ENCODE measurements around the gene LAMA3.

The LAMA3 gene

DNA sequence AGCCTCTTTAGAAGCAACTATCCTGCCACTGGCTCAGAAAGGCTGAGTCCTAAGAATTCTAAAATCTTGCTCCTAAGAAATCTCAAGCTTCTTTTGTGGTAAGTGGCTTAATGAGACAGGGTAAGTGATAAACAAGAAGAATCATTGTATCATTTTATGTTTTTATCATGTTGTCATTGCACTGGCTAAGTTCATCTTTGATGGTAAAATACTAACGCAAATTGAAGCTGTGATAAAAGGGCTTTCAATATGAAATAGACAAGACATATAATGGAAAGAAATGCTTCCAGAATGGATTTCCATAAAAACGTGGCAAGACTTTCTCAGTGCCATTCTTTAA lies 303.7 kb downstream of the LAMA3 start:
- DNase-seq (ENCODE audit: insufficient read length, low spot score): no peak
- no peak for TF ChIP-seq TAF1 (IDR thresholded peaks at IDR 0.05; ENCODE audit: low read depth, low read length)
- no peak for TF ChIP-seq SPI1 (IDR thresholded peaks at IDR 0.05; ENCODE audit: low read depth, low read length)
- no peak for TF ChIP-seq PAX5 (IDR thresholded peaks at IDR 0.05; ENCODE audit: insufficient read depth, low read length, severe bottlenecking)
- TF ChIP-seq POLR2AphosphoS5 (IDR thresholded peaks at IDR 0.05; ENCODE audit: low read depth, low read length): no peak
- TF ChIP-seq POLR2A (IDR thresholded peaks at IDR 0.05; ENCODE audit: low read depth, low read length): no peak; the same call in 1 of the 2 replicates
- TF ChIP-seq POU2F2 (IDR thresholded peaks at IDR 0.05; ENCODE audit: low read depth, low read length): no peak
- FAIRE-seq: peak; percentile 5

GRCh38 chr18:23994361-23994902 lies 305.2 kb downstream of the LAMA3 start:
- no peak for DNase-seq (ENCODE audit: insufficient read length, low spot score)

DNA sequence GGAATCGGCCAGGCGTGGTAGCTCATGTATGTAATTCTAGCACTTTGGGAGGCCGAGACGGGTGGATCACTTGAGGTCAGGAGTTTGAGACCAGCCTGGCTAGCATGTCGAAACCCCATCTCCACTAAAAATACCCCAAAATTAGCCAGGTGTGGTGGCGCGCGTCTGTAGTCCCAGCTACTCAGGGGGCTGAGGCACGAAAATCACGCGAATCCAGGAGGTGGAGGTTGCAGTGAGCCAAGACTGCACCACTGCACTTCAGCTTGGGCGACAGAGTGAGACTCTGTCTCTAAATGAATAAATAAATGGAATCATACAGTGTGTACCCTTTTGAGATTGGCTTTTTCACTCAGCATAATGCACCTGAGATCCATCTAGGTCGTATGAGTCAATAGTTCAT lies 305.9 kb downstream of the LAMA3 start:
- peak; percentile 52; the same call in 1 of the 2 replicates for TF ChIP-seq POU2F2 (IDR thresholded peaks at IDR 0.05; ENCODE audit: low read depth, low read length)
- no peak for TF ChIP-seq POLR2A (IDR thresholded peaks at IDR 0.05; ENCODE audit: low read depth, low read length)
- peak; percentile 69 for TF ChIP-seq PAX5 (IDR thresholded peaks at IDR 0.05; ENCODE audit: insufficient read depth, low read length, severe bottlenecking)
- FAIRE-seq (no peak), DNase-seq (ENCODE audit: insufficient read length, low spot score) (no peak)

More at GRCh38 chr18:23994361-23994902, 305.2 kb downstream of the LAMA3 start:
- peak; percentile 86 for FAIRE-seq
- TF ChIP-seq POLR2AphosphoS5 (IDR thresholded peaks at IDR 0.05; ENCODE audit: low read depth, low read length) (peak; percentile 91), PAX5 (IDR thresholded peaks at IDR 0.05; ENCODE audit: insufficient read depth, low read length, severe bottlenecking) (peak; percentile 69), SPI1 (IDR thresholded peaks at IDR 0.05; ENCODE audit: low read depth, low read length) (no peak), POU2F2 (IDR thresholded peaks at IDR 0.05; ENCODE audit: low read depth, low read length) (peak; percentile 77), POLR2A (IDR thresholded peaks at IDR 0.05; ENCODE audit: low read depth, low read length) (peak; percentile 90), TAF1 (IDR thresholded peaks at IDR 0.05; ENCODE audit: low read depth, low read length) (peak; percentile 81)

DNA sequence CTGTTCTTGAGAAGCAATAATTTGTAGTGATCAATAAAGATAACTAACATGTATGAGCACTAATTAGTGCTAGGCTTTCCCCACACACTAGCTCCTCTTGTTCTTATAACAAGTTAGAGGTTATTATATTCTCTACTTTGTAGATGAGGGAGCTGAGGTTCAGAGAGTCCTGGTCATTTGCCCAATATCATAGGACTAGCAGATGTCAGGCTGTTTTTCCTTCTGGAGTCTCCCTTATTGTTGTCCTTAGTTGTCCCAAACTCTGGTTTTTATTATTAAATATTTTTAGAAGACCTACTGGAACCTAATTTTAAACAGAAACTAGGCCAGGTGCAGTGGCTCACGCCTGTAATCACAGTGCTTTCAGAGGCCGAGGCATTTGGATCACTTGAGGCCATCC lies 308.8 kb downstream of the LAMA3 start:
- TF ChIP-seq TAF1 (IDR thresholded peaks at IDR 0.05; ENCODE audit: low read depth, low read length) (no peak), PAX5 (IDR thresholded peaks at IDR 0.05; ENCODE audit: insufficient read depth, low read length, severe bottlenecking) (no peak)
- FAIRE-seq (no peak), DNase-seq (ENCODE audit: insufficient read length, low spot score) (no peak)

DNA sequence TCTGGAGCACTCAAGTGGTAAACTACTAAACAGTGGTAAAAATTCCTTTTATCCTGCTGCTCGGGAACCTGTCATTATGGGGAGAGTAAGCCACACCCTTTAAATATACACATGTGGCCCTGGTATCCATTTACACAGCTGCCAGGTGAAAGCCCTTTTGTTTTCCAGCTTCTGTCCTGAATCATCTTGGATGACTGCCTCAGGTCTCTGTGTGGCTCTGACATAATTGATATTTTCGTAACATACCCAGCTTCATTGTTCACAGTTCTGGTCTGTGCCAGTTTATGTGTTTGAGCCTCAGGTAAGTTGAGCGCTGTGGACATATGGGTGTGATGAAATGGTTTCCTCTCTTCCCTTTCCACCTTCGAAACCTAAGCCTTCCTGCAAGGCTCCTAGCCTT lies 309.6 kb downstream of the LAMA3 start:
- no peak for DNase-seq (ENCODE audit: insufficient read length, low spot score)
- FAIRE-seq: no peak

GRCh38 chr18:24000613-24001490 lies 311.6 kb downstream of the LAMA3 start:
- FAIRE-seq (peak; percentile 38), DNase-seq (ENCODE audit: insufficient read length, low spot score) (no peak)
- TF ChIP-seq POU2F2 (IDR thresholded peaks at IDR 0.05; ENCODE audit: low read depth, low read length) (no peak), PAX5 (IDR thresholded peaks at IDR 0.05; ENCODE audit: insufficient read depth, low read length, severe bottlenecking) (no peak), POLR2AphosphoS5 (IDR thresholded peaks at IDR 0.05; ENCODE audit: low read depth, low read length) (no peak), POLR2A (IDR thresholded peaks at IDR 0.05; ENCODE audit: low read depth, low read length) (no peak), SPI1 (IDR thresholded peaks at IDR 0.05; ENCODE audit: low read depth, low read length) (no peak), TAF1 (IDR thresholded peaks at IDR 0.05; ENCODE audit: low read depth, low read length) (no peak)

More for the DNA sequence above, 309.6 kb downstream of the LAMA3 start:
- TF ChIP-seq POU2F2 (IDR thresholded peaks at IDR 0.05; ENCODE audit: low read depth, low read length): no peak
- TF ChIP-seq PAX5 (IDR thresholded peaks at IDR 0.05; ENCODE audit: insufficient read depth, low read length, severe bottlenecking): no peak
- TF ChIP-seq TAF1 (IDR thresholded peaks at IDR 0.05; ENCODE audit: low read depth, low read length): no peak
- TF ChIP-seq SPI1 (IDR thresholded peaks at IDR 0.05; ENCODE audit: low read depth, low read length): no peak
- TF ChIP-seq POLR2A (IDR thresholded peaks at IDR 0.05; ENCODE audit: low read depth, low read length): no peak
- TF ChIP-seq POLR2AphosphoS5 (IDR thresholded peaks at IDR 0.05; ENCODE audit: low read depth, low read length): no peak

DNA sequence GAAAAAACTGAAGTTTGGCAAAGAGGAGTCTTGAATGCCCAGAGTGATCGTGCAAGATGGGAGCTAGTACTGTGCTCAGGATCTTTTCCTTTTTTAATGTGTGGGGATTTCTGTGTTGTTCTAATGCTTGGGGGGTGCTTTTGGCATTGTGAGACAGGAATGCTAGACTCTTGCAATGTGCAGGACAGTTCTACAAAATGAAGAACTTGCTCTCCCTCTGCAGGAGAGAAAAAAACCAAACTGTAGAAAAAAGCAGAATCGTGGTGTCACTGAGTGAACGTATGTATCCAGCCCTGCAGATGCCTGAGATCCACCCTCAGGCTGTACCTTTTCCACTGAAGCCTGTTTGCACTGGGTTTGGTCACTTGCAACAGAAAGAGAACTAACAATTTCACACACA lies 313.2 kb downstream of the LAMA3 start:
- TF ChIP-seq POLR2A (IDR thresholded peaks at IDR 0.05; ENCODE audit: low read depth, low read length) (no peak), POLR2AphosphoS5 (IDR thresholded peaks at IDR 0.05; ENCODE audit: low read depth, low read length) (no peak), TAF1 (IDR thresholded peaks at IDR 0.05; ENCODE audit: low read depth, low read length) (no peak), POU2F2 (IDR thresholded peaks at IDR 0.05; ENCODE audit: low read depth, low read length) (no peak), PAX5 (IDR thresholded peaks at IDR 0.05; ENCODE audit: insufficient read depth, low read length, severe bottlenecking) (no peak), SPI1 (IDR thresholded peaks at IDR 0.05; ENCODE audit: low read depth, low read length) (no peak)
- peak; percentile 54 for FAIRE-seq
- no peak for DNase-seq (ENCODE audit: insufficient read length, low spot score)

DNA sequence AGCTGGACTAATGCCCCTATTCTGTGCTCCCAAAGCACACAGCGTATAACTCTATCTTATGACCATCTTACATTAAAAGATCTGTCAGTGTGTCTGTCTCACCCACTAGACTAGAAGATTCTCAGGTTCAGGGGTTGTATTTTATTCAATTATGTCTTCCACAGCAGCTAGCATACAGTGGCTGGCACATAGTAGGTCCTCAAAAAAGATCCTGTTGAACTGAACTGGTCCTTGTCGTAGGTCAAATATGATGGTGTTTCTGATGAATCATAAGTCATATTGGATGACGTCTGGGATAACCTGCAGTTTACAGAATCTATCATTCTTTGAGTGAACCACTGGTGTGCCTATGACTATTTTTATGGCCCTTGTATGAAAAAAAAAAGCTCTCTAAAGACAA lies 314.0 kb downstream of the LAMA3 start:
- TF ChIP-seq POU2F2 (IDR thresholded peaks at IDR 0.05; ENCODE audit: low read depth, low read length): no peak
- TF ChIP-seq POLR2AphosphoS5 (IDR thresholded peaks at IDR 0.05; ENCODE audit: low read depth, low read length): no peak
- no peak for DNase-seq (ENCODE audit: insufficient read length, low spot score)
- FAIRE-seq: no peak

DNA sequence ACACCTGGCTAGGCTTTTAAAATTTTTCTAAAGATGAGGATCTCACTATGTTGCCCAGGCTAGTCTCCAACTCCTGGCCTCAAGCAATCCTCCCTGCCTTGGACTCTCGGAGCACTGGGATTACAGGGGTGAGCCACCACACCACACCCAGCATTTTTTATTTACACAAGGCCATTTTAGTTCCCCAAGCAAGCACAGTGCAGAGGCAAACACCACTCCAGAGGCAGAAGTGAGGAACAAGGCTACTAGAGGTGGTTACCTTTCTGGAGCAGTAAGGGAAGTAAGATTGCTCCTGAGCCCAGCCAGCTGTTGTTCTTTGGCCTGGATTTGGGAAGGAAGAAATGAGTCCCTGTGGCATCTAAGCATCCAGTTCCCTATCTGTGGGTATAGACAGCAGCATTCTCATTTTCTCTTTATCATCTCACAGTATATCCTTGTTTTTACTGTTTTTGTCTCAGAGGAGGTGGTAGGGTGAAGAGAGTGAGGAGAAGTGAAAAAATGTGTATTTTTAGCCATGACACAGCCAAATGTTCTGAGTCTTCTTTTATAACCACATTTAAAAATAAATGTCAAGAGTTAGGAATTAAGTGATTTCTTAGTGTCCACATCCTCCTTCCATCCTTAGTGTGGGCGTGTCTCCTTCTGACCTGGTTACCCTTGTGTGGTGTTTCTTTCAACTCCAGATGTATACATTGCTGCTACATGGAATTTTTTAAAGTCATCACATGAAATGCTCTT lies 314.8 kb downstream of the LAMA3 start:
- no peak for TF ChIP-seq POLR2A (IDR thresholded peaks at IDR 0.05; ENCODE audit: low read depth, low read length)
- no peak for TF ChIP-seq POU2F2 (IDR thresholded peaks at IDR 0.05; ENCODE audit: low read depth, low read length)
- TF ChIP-seq TAF1 (IDR thresholded peaks at IDR 0.05; ENCODE audit: low read depth, low read length): no peak
- no peak for TF ChIP-seq POLR2AphosphoS5 (IDR thresholded peaks at IDR 0.05; ENCODE audit: low read depth, low read length)
- TF ChIP-seq SPI1 (IDR thresholded peaks at IDR 0.05; ENCODE audit: low read depth, low read length): peak; percentile 50; the same call in 1 of the 2 replicates
- DNase-seq (ENCODE audit: insufficient read length, low spot score) (no peak), FAIRE-seq (peak; percentile 71)

All from GM12891 (cell line).